WTC11 (cell line): ENCODE measurements around the gene AKR1B15. TPM values are rescaled to one million over a fixed set of nuclear protein-coding genes. Genes with fewer than 3 reads are reported as not detected.

ENCODE experiments used
- ATAC-seq: fragments of 200-7000 bp; cut with Tn5 transposase; 2 replicates; pipeline ENCODE4 v1.10.0; 2021; ENCODE audit warnings: mild to moderate bottlenecking, moderate library complexity
- CTCF ChIA-PET: fragments of 300-600 bp; sonication (Branson Sonifier 250); formaldehyde crosslinking; loops from one replicate; lab custom pipeline; 2021; ENCODE audit warnings: antibody characterized with exemption; lab: Charles Lee
- POLR2A ChIA-PET: fragments of 350-600 bp; sonication (Branson Sonifier 250); formaldehyde crosslinking; loops from one replicate; lab custom pipeline; 2021; ENCODE audit warnings: antibody characterized with exemption; lab: Charles Lee
- DNase-seq: peaks from one replicate; pipeline ENCODE4 v3.0.0; 2021; ENCODE audit warnings: low spot score
- H3K27ac Mint-ChIP-seq: 2 replicates; pipeline ENCODE4 v1.8.0; 2021; ENCODE audit warnings: mixed read lengths
- H3K27me3 Mint-ChIP-seq: 2 replicates; pipeline ENCODE4 v1.8.0; 2021; ENCODE audit warnings: low read depth, mild to moderate bottlenecking, moderate library complexity, mixed read lengths
- H3K36me3 Mint-ChIP-seq: 2 replicates; pipeline ENCODE4 v1.8.0; 2021; ENCODE audit warnings: mixed read lengths
- H3K4me1 Mint-ChIP-seq: 2 replicates; pipeline ENCODE4 v1.8.0; 2022; ENCODE audit warnings: mixed read lengths
- H3K4me3 Mint-ChIP-seq: 2 replicates; pipeline ENCODE4 v1.8.0; 2021; ENCODE audit warnings: mild to moderate bottlenecking, moderate library complexity, mixed read lengths
- H3K9me3 Mint-ChIP-seq: 2 replicates; pipeline ENCODE4 v1.8.0; 2021; ENCODE audit warnings: mixed read lengths
- ESRRA ChIP-seq: sonication (generic); formaldehyde crosslinking; IDR thresholded peaks from 2 replicates; pipeline ENCODE4 v1.8.1; 2022; ENCODE audit warnings: mild to moderate bottlenecking, missing genetic modification reagents, borderline replicate concordance
- GTF2I ChIP-seq: fragments of 250-450 bp; sonication (Bioruptor Pico); conservative IDR thresholded peaks from 2 replicates; pipeline ENCODE4 v1.4.0; 2021; ENCODE audit warnings: mild to moderate bottlenecking
- KAT7 ChIP-seq: sonication (generic); formaldehyde crosslinking; IDR thresholded peaks from 2 replicates; pipeline ENCODE4 v1.8.1; 2023; ENCODE audit warnings: missing genetic modification reagents, mild to moderate bottlenecking, borderline replicate concordance
- MYBL2 ChIP-seq: sonication (generic); formaldehyde crosslinking; IDR thresholded peaks from 2 replicates; pipeline ENCODE4 v1.8.1; 2023; ENCODE audit warnings: mild to moderate bottlenecking, moderate library complexity, missing genetic modification reagents
- NFE2L1 ChIP-seq: sonication (generic); formaldehyde crosslinking; IDR thresholded peaks from 2 replicates; pipeline ENCODE4 v1.8.1; 2023; ENCODE audit warnings: missing genetic modification reagents
- NFYB ChIP-seq: sonication (generic); formaldehyde crosslinking; conservative IDR thresholded peaks from 2 replicates; pipeline ENCODE4 v1.8.0; 2022; ENCODE audit warnings: low read depth, missing genetic modification reagents
- NR3C1 ChIP-seq: sonication (generic); formaldehyde crosslinking; conservative IDR thresholded peaks from 2 replicates; pipeline ENCODE4 v1.8.1; 2023; ENCODE audit warnings: low read depth, mild to moderate bottlenecking, missing genetic modification reagents
- SMAD4 ChIP-seq: sonication (generic); formaldehyde crosslinking; IDR thresholded peaks from 2 replicates; pipeline ENCODE4 v1.8.0; 2022; ENCODE audit warnings: mild to moderate bottlenecking, missing genetic modification reagents
- TCF7 ChIP-seq: sonication (generic); formaldehyde crosslinking; IDR thresholded peaks from 2 replicates; pipeline ENCODE4 v1.8.0; 2022; ENCODE audit warnings: mild to moderate bottlenecking, low read depth, missing genetic modification reagents, moderate library complexity
- TP53 ChIP-seq: sonication (generic); formaldehyde crosslinking; IDR thresholded peaks from 2 replicates; pipeline ENCODE4 v1.8.1; 2023; ENCODE audit warnings: mild to moderate bottlenecking, missing genetic modification reagents
- ZNF121 ChIP-seq: sonication (generic); formaldehyde crosslinking; IDR thresholded peaks from 2 replicates; pipeline ENCODE4 v1.8.0; 2023; ENCODE audit warnings: missing genetic modification reagents
- ZNF219 ChIP-seq: sonication (generic); formaldehyde crosslinking; IDR thresholded peaks from 2 replicates; pipeline ENCODE4 v1.8.0; 2023; ENCODE audit warnings: missing genetic modification reagents, mild to moderate bottlenecking, borderline replicate concordance
- ZNF232 ChIP-seq: sonication (generic); formaldehyde crosslinking; IDR thresholded peaks from 2 replicates; pipeline ENCODE4 v1.8.0; 2022; ENCODE audit warnings: mild to moderate bottlenecking, missing genetic modification reagents
- ZNF416 ChIP-seq: fragments of 250-450 bp; sonication (Bioruptor Pico); IDR thresholded peaks from 2 replicates; pipeline ENCODE4 v1.9.0; 2021; ENCODE audit warnings: mild to moderate bottlenecking, inconsistent platforms
- total RNA-seq: library from RNA; stranded (reverse); gene quantifications from 3 replicates; pipeline ENCODE4 v1.2.3, GENCODE V29; 2021
- TF ChIP-seq, protein P1 (sequence below): sonication (generic); formaldehyde crosslinking; IDR thresholded peaks from 2 replicates; pipeline ENCODE4 v1.8.1; 2022; ENCODE audit warnings: low read depth, missing genetic modification reagents, borderline replicate concordance
- TF ChIP-seq, protein P2 (sequence below): sonication (generic); formaldehyde crosslinking; IDR thresholded peaks from 2 replicates; pipeline ENCODE4 v1.8.1; 2022; ENCODE audit warnings: mild to moderate bottlenecking, missing genetic modification reagents, moderate library complexity, borderline replicate concordance
- TF ChIP-seq, protein P3 (sequence below): sonication (generic); formaldehyde crosslinking; IDR thresholded peaks from 2 replicates; pipeline ENCODE4 v1.8.1; 2023; ENCODE audit warnings: mild to moderate bottlenecking, missing genetic modification reagents
- TF ChIP-seq, protein P4 (sequence below): fragments of 250-450 bp; sonication (Bioruptor Pico); IDR thresholded peaks from 2 replicates; pipeline ENCODE4 v1.9.0; 2021; ENCODE audit warnings: mild to moderate bottlenecking
- TF ChIP-seq, protein P5 (sequence below): sonication (generic); formaldehyde crosslinking; IDR thresholded peaks from 2 replicates; pipeline ENCODE4 v1.8.1; 2023; ENCODE audit warnings: mild to moderate bottlenecking, missing genetic modification reagents, moderate library complexity
- TF ChIP-seq, protein P6 (sequence below): sonication (generic); formaldehyde crosslinking; conservative IDR thresholded peaks from 2 replicates; pipeline ENCODE4 v1.8.1; 2022; ENCODE audit warnings: mild to moderate bottlenecking, missing genetic modification reagents
- TF ChIP-seq, protein P7 (sequence below): sonication (generic); formaldehyde crosslinking; IDR thresholded peaks from 2 replicates; pipeline ENCODE4 v1.8.0; 2022; ENCODE audit warnings: mild to moderate bottlenecking, missing genetic modification reagents
- TF ChIP-seq, protein P8 (sequence below): sonication (generic); formaldehyde crosslinking; IDR thresholded peaks from 2 replicates; pipeline ENCODE4 v1.8.1; 2023; ENCODE audit warnings: mild to moderate bottlenecking, missing genetic modification reagents, borderline replicate concordance

The AKR1B15 gene
- total RNA-seq, 1 experiment from 2014 or later: not detected

DNA sequence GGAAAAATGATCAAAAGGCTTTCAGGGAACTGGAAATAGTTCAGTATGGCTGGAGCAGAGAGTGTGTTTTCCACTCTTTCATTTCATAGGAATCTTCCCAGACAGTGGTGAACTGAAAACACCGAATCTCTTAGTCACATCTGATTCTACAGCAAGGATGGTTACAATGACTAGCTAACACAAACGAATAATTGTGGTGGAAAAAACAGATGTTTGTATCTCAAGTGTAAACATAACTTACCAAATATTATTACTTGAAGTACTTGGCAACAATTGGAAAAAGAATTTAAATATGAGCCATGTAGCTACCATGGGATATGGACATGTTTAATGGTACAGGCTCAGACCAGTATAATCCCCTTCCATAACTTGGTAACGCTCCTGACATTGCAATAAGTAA lies 76.6 kb downstream of the AKR1B15 start:
- H3K9me3 Mint-ChIP-seq: no peaks in the 10 kb centered on the region
- H3K27me3 Mint-ChIP-seq: peaks cover 8% of the 10 kb centered on the region
- H3K4me3 Mint-ChIP-seq: no peak overlapping the region
- no peak overlapping the region for H3K27ac Mint-ChIP-seq
- POLR2A ChIA-PET: no interaction called here
- H3K4me1 Mint-ChIP-seq: peaks cover 6% of the 10 kb centered on the region; the same call in 1 of the 2 replicates
- TF ChIP-seq KAT7 (CRISPR knock-in tag): no peak
- TF ChIP-seq, all 79 proteins: peak for 0
- H3K36me3 Mint-ChIP-seq: no peaks in the 10 kb centered on the region
- ATAC-seq (no peak), DNase-seq (no peak)
- CTCF ChIA-PET: interaction anchor here (0.9 kb wide), 1 partner anchor 78 kb away, joined by 3 read pairs; no protein-coding TSS in a partner anchor

DNA sequence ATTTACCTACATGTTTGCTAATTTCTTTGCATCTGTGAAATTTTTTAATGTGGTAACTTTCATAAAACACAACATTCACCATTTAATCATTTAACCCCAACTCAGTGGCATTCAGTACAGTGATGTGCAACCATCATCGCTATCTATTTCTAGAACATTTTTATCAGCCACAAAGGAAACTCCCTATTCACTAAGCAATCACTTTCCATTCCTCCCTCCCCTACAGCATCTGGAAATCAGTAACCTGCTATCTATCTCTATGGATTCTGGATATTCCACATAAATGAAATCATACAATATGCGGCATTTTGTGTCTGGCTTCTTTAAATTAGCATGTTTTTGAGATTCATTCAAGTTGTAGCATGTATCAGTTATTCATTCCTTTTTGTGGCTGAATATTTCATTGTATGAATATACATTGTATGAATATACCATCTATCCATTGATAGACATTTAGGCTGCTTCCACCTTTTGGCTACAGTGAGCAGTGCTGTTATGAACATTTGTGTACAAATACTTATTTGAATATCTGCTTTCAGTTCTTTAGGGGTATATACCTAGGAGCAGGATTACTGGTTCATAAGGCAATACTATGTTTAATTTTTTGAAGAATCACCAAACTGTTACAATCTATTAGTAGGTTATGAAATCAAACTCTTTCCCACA lies 78.3 kb downstream of the AKR1B15 start:
- Mint-ChIP-seq H3K4me3 (no peak overlapping the region), H3K27ac (no peak overlapping the region), H3K9me3 (no peaks in the 10 kb centered on the region), H3K36me3 (no peaks in the 10 kb centered on the region), H3K27me3 (peaks cover 8% of the 10 kb centered on the region), H3K4me1 (peaks cover 6% of the 10 kb centered on the region; the same call in 1 of the 2 replicates)
- TF ChIP-seq, protein P1, sequence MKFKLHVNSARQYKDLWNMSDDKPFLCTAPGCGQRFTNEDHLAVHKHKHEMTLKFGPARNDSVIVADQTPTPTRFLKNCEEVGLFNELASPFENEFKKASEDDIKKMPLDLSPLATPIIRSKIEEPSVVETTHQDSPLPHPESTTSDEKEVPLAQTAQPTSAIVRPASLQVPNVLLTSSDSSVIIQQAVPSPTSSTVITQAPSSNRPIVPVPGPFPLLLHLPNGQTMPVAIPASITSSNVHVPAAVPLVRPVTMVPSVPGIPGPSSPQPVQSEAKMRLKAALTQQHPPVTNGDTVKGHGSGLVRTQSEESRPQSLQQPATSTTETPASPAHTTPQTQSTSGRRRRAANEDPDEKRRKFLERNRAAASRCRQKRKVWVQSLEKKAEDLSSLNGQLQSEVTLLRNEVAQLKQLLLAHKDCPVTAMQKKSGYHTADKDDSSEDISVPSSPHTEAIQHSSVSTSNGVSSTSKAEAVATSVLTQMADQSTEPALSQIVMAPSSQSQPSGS (CRISPR knock-in tag): no peak
- no peak for TF ChIP-seq SMAD4
- no peak for TF ChIP-seq MYBL2 (CRISPR knock-in tag)
- no peak for ATAC-seq
- DNase-seq: no peak
- POLR2A ChIA-PET: no interaction called here
- CTCF ChIA-PET: no interaction called here

DNA sequence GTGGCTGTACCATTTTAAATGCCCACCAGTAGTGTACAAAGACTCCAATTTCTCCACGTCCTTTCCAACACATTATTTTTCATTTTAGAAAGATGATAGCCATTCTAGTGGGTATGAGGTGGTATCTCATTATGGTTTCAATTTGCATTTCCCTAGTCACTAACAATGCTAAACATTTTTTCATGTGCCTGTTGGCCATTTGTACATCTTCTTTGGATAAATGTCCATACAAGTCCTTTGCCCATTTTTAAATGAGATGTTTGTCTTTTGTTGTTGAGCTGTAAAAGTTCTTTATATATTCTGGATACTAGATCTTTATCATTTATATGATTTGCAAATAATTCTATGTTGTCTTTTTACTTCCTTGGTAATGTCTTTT lies 78.9 kb downstream of the AKR1B15 start:
- ATAC-seq: no peak
- Mint-ChIP-seq H3K4me3 (no peak overlapping the region), H3K36me3 (no peaks in the 10 kb centered on the region), H3K27me3 (peaks cover 8% of the 10 kb centered on the region), H3K4me1 (peaks cover 6% of the 10 kb centered on the region; the same call in 1 of the 2 replicates), H3K9me3 (no peaks in the 10 kb centered on the region), H3K27ac (no peak overlapping the region)
- CTCF ChIA-PET: no interaction called here
- no peak for DNase-seq
- POLR2A ChIA-PET: no interaction called here
- TF ChIP-seq ZNF232 (CRISPR knock-in tag) (no peak), ZNF416 (CRISPR knock-in tag) (no peak), NFE2L1 (CRISPR knock-in tag) (no peak), NR3C1 (no peak), ZNF219 (CRISPR knock-in tag) (no peak), TP53 (CRISPR knock-in tag) (no peak), TCF7 (no peak), GTF2I (CRISPR knock-in tag) (no peak), ZNF121 (CRISPR knock-in tag) (no peak), NFYB (no peak), ESRRA (CRISPR knock-in tag) (no peak)
- TF ChIP-seq, protein P2, sequence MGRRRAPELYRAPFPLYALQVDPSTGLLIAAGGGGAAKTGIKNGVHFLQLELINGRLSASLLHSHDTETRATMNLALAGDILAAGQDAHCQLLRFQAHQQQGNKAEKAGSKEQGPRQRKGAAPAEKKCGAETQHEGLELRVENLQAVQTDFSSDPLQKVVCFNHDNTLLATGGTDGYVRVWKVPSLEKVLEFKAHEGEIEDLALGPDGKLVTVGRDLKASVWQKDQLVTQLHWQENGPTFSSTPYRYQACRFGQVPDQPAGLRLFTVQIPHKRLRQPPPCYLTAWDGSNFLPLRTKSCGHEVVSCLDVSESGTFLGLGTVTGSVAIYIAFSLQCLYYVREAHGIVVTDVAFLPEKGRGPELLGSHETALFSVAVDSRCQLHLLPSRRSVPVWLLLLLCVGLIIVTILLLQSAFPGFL: no peak
- TF ChIP-seq, protein P3, sequence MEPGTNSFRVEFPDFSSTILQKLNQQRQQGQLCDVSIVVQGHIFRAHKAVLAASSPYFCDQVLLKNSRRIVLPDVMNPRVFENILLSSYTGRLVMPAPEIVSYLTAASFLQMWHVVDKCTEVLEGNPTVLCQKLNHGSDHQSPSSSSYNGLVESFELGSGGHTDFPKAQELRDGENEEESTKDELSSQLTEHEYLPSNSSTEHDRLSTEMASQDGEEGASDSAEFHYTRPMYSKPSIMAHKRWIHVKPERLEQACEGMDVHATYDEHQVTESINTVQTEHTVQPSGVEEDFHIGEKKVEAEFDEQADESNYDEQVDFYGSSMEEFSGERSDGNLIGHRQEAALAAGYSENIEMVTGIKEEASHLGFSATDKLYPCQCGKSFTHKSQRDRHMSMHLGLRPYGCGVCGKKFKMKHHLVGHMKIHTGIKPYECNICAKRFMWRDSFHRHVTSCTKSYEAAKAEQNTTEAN: no peak
- TF ChIP-seq, protein P4, sequence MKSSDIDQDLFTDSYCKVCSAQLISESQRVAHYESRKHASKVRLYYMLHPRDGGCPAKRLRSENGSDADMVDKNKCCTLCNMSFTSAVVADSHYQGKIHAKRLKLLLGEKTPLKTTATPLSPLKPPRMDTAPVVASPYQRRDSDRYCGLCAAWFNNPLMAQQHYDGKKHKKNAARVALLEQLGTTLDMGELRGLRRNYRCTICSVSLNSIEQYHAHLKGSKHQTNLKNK: no peak
- TF ChIP-seq, protein P5, sequence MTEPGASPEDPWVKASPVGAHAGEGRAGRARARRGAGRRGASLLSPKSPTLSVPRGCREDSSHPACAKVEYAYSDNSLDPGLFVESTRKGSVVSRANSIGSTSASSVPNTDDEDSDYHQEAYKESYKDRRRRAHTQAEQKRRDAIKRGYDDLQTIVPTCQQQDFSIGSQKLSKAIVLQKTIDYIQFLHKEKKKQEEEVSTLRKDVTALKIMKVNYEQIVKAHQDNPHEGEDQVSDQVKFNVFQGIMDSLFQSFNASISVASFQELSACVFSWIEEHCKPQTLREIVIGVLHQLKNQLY (CRISPR knock-in tag): no peak
- TF ChIP-seq, protein P6, sequence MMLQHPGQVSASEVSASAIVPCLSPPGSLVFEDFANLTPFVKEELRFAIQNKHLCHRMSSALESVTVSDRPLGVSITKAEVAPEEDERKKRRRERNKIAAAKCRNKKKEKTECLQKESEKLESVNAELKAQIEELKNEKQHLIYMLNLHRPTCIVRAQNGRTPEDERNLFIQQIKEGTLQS (CRISPR knock-in tag): no peak
- TF ChIP-seq, protein P7, sequence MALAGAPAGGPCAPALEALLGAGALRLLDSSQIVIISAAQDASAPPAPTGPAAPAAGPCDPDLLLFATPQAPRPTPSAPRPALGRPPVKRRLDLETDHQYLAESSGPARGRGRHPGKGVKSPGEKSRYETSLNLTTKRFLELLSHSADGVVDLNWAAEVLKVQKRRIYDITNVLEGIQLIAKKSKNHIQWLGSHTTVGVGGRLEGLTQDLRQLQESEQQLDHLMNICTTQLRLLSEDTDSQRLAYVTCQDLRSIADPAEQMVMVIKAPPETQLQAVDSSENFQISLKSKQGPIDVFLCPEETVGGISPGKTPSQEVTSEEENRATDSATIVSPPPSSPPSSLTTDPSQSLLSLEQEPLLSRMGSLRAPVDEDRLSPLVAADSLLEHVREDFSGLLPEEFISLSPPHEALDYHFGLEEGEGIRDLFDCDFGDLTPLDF (CRISPR knock-in tag): no peak
- TF ChIP-seq, protein P8, sequence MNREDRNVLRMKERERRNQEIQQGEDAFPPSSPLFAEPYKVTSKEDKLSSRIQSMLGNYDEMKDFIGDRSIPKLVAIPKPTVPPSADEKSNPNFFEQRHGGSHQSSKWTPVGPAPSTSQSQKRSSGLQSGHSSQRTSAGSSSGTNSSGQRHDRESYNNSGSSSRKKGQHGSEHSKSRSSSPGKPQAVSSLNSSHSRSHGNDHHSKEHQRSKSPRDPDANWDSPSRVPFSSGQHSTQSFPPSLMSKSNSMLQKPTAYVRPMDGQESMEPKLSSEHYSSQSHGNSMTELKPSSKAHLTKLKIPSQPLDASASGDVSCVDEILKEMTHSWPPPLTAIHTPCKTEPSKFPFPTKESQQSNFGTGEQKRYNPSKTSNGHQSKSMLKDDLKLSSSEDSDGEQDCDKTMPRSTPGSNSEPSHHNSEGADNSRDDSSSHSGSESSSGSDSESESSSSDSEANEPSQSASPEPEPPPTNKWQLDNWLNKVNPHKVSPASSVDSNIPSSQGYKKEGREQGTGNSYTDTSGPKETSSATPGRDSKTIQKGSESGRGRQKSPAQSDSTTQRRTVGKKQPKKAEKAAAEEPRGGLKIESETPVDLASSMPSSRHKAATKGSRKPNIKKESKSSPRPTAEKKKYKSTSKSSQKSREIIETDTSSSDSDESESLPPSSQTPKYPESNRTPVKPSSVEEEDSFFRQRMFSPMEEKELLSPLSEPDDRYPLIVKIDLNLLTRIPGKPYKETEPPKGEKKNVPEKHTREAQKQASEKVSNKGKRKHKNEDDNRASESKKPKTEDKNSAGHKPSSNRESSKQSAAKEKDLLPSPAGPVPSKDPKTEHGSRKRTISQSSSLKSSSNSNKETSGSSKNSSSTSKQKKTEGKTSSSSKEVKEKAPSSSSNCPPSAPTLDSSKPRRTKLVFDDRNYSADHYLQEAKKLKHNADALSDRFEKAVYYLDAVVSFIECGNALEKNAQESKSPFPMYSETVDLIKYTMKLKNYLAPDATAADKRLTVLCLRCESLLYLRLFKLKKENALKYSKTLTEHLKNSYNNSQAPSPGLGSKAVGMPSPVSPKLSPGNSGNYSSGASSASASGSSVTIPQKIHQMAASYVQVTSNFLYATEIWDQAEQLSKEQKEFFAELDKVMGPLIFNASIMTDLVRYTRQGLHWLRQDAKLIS: no peak
